MM.1S (cell line): ENCODE results near the gene NOD1.

Experiments used
- DNase-seq: peaks from one replicate; pipeline ENCODE4 v3.0.0-alpha.2; 2015
- H2AFZ ChIP-seq: fragments of 300-600 bp; sonication (generic); 2 replicates; pipeline ENCODE4 v1.6.0; 2016; ENCODE audit warnings: antibody characterized with exemption, low read length
- H3F3A ChIP-seq: fragments of 300-600 bp; sonication (generic); 2 replicates; pipeline ENCODE4 v1.6.1; 2016; ENCODE audit warnings: mild to moderate bottlenecking, antibody characterized with exemption, low read length, moderate library complexity, mixed read lengths; ENCODE audit not compliant: insufficient read depth
- H3K27ac ChIP-seq: fragments of 300-600 bp; sonication (generic); 2 replicates; pipeline ENCODE4 v1.5.1; 2016; ENCODE audit warnings: mild to moderate bottlenecking, low read length
- H3K27me3 ChIP-seq: fragments of 300-600 bp; sonication (generic); replicated peaks from 2 replicates; pipeline ENCODE4 v1.6.0; 2016; ENCODE audit warnings: low read length; ENCODE audit not compliant: insufficient read depth
- H3K36me3 ChIP-seq: fragments of 300-600 bp; sonication (generic); replicated peaks from 2 replicates; pipeline ENCODE4 v1.6.1; 2016; ENCODE audit warnings: mild to moderate bottlenecking, low read length, mixed read lengths; ENCODE audit not compliant: insufficient read depth
- H3K4me1 ChIP-seq: fragments of 300-600 bp; sonication (generic); 2 replicates; pipeline ENCODE4 v1.6.1; 2016; ENCODE audit warnings: low read length, mixed read lengths
- H3K4me2 ChIP-seq: fragments of 300-600 bp; sonication (generic); 2 replicates; pipeline ENCODE4 v1.6.0; 2016; ENCODE audit warnings: low read depth, low read length
- H3K4me3 ChIP-seq: fragments of 300-600 bp; sonication (generic); 2 replicates; pipeline ENCODE4 v1.5.1; 2016; ENCODE audit warnings: low read length, mixed read lengths
- H3K79me2 ChIP-seq: fragments of 300-600 bp; sonication (generic); 2 replicates; pipeline ENCODE4 v1.6.1; 2016; ENCODE audit warnings: mixed run types, low read length, mixed read lengths
- H3K9ac ChIP-seq: fragments of 300-600 bp; sonication (generic); 2 replicates; pipeline ENCODE4 v1.6.1; 2016; ENCODE audit warnings: low read length, mixed read lengths
- H3K9me2 ChIP-seq: fragments of 300-600 bp; sonication (generic); replicated peaks from 2 replicates; pipeline ENCODE4 v1.6.1; 2016; ENCODE audit warnings: mild to moderate bottlenecking, low read length, mixed read lengths; ENCODE audit not compliant: insufficient read depth
- H3K9me3 ChIP-seq: fragments of 300-600 bp; sonication (generic); replicated peaks from 2 replicates; pipeline ENCODE4 v1.6.1; 2016; ENCODE audit warnings: mild to moderate bottlenecking, low read length, mixed read lengths; ENCODE audit not compliant: insufficient read depth
- H4K20me1 ChIP-seq: fragments of 300-600 bp; sonication (generic); 2 replicates; pipeline ENCODE4 v1.6.1; 2016; ENCODE audit warnings: mild to moderate bottlenecking, low read length, moderate library complexity, mixed read lengths; ENCODE audit not compliant: insufficient read depth
- CTCF ChIP-seq: fragments of 300-600 bp; sonication (generic); IDR thresholded peaks from 2 replicates; pipeline ENCODE4 v1.5.1; 2016; ENCODE audit warnings: antibody characterized with exemption, low read length, mixed read lengths
- EZH2 ChIP-seq: fragments of 300-600 bp; sonication (generic); optimal IDR thresholded peaks from 2 replicates; pipeline ENCODE3; 2017; ENCODE audit warnings: low read depth, mild to moderate bottlenecking, antibody characterized with exemption, low read length, mixed read lengths
- EZH2phosphoT487 ChIP-seq: fragments of 300-600 bp; sonication (generic); IDR thresholded peaks from 2 replicates; pipeline ENCODE4 v1.6.1; 2018; ENCODE audit warnings: antibody characterized with exemption, low read length

Gene NOD1

GRCh38 chr7:30411173-30411572, 67.4 kb downstream of the NOD1 start:
- Histone ChIP-seq H3K27ac (no peak overlapping the region), H4K20me1 (no peaks in the 10 kb centered on the region)

DNA sequence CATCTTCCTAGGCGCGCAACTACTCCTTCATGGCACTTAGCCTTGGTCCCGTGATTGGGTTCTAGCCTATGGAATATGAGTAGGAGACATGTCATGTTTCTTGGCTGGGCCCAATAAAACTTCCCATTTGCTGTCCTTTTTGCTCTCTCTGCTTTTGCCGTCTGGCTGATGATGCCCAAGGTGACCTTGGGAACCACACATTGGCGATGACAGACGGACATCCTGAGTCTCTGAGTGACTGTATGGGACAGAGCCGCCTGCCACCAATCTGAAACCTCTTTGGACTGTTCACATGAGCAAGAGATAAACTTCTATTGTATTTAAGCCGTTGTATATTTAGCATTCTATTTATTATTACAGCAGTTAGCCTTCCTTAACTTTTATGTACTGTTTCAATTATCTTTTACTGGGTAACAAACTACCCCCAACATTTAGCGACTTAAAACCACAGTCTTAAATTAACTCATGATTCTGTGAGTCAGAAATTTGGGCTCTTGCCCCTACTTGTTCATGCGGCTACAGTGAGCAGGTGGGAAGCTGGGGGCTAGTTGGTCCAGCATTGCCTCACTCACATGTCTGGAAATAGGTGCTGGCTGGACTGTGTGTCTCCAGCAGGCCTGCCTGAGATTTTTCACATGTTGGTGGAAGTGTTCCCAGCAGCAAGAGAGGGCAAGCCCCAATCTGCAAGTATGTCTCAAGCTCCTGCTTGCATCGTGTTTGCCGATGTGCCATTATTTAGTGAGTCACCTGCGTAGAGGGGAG, 71.7 kb downstream of the NOD1 start:
- Histone ChIP-seq H3K27me3 (no peaks in the 10 kb centered on the region), H3K79me2 (no peaks in the 10 kb centered on the region), H3K9me3 (no peaks in the 10 kb centered on the region), H2AFZ (no peak overlapping the region), H3K9ac (no peak overlapping the region), H3K9me2 (no peaks in the 10 kb centered on the region), H3K4me2 (no peak overlapping the region), H4K20me1 (no peaks in the 10 kb centered on the region), H3K36me3 (no peaks in the 10 kb centered on the region), H3K4me1 (peaks cover 9% of the 10 kb centered on the region), H3K4me3 (no peak overlapping the region), H3F3A (no peaks in the 10 kb centered on the region), H3K27ac (no peak overlapping the region)
- TF ChIP-seq EZH2 (no peak), EZH2phosphoT487 (no peak), CTCF (no peak)
- no peak for DNase-seq

More at GRCh38 chr7:30411173-30411572, 67.4 kb downstream of the NOD1 start:
- Histone ChIP-seq H3K9me2 (no peaks in the 10 kb centered on the region), H2AFZ (no peak overlapping the region), H3K36me3 (no peaks in the 10 kb centered on the region), H3F3A (no peaks in the 10 kb centered on the region), H3K4me1 (peaks cover 12% of the 10 kb centered on the region), H3K79me2 (no peaks in the 10 kb centered on the region), H3K9me3 (no peaks in the 10 kb centered on the region), H3K4me3 (no peak overlapping the region), H3K27me3 (no peaks in the 10 kb centered on the region), H3K9ac (no peak overlapping the region), H3K4me2 (no peak overlapping the region)
- TF ChIP-seq EZH2 (no peak), EZH2phosphoT487 (no peak), CTCF (no peak)
- DNase-seq = no peak

DNA sequence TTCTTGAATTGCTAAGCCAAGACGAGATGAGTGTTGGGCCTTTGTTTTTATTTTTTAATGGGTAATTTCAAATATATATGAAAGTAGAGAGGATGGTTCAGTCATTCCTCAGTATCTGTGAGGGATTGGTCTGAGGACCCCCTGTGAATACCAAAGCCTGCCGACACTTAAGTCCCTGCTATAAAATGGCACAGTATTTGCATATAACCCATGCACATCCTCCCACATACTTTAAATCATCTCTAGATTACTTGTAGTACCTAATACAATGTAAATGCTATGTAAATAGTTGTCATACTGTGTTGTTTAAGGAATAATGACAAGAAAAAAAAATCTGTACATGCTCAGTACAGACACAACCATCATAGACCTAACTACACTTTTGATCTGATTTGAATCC, 73.4 kb downstream of the NOD1 start:
- H4K20me1 ChIP-seq = no peaks in the 10 kb centered on the region
- no peaks in the 10 kb centered on the region for H3K79me2 ChIP-seq
- no peak overlapping the region for H3K4me3 ChIP-seq
- H3K4me1 ChIP-seq = peaks cover 16% of the 10 kb centered on the region
- no peaks in the 10 kb centered on the region for H3K27me3 ChIP-seq
- H3F3A ChIP-seq = no peaks in the 10 kb centered on the region
- no peaks in the 10 kb centered on the region for H3K9me2 ChIP-seq
- TF ChIP-seq CTCF = no peak
- no peak for TF ChIP-seq EZH2
- no peak for TF ChIP-seq EZH2phosphoT487
- DNase-seq = no peak
- no peak overlapping the region for H3K27ac ChIP-seq
- H3K9ac ChIP-seq = no peak overlapping the region
- H3K9me3 ChIP-seq = no peaks in the 10 kb centered on the region
- H2AFZ ChIP-seq = no peak overlapping the region
- no peak overlapping the region for H3K4me2 ChIP-seq
- H3K36me3 ChIP-seq = no peaks in the 10 kb centered on the region
